Measurements from ENCODE around the gene CLBA1.

- TF ChIP-seq EZH2 (IDR thresholded peaks at IDR 0.05; ENCODE audit: borderline replicate concordance, low read depth, low read length, poor library complexity, severe bottlenecking) (no peak), CTCF (conservative IDR thresholded peaks at IDR 0.05; ENCODE audit: low read depth, low read length) (no peak)
Observed at GRCh38 chr14:104978746-104979691, 6.6 kb upstream of the CLBA1 start.

Data from A673 (cell line).